ENCODE data around the gene ZNF780B. TPM values are rescaled to one million over a fixed set of nuclear protein-coding genes. Genes with fewer than 3 reads are reported as not detected.
"Not testable (repeated sequence)": the region's sequence is repeated elsewhere in the genome, so short reads cannot be mapped to it uniquely, and the experiment has no call there.

Gene ZNF780B
- total and polyA plus RNA-seq, 9 donors: 5.7 to 16.4 (median 10.7) TPM

DNA sequence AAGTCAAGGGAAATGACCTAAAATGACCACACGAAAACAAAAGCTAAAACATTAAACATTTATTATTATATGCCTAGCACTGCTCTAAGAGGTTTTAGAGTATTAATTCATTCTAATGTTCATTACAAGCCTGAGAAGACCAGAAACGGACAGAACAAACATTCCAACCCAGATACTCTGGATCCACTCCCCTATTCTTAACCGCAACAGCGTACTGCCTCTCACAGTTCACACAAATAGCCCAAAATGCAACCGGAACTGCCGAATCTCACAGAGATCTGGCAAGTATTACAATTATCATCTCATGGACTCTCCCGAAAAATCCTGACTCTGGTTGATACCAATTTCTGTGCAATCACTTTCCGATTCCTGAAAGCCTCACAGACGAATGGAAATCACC lies 1.4 kb downstream of the ZNF780B start:
- peaks cover 5% of the 10 kb centered on the region for H3K36me3 ChIP-seq (ENCODE audit: control insufficient read depth, insufficient read depth, low read length)
- peaks cover 17% of the 10 kb centered on the region for H3K9me3 ChIP-seq (replicated peaks; ENCODE audit: control insufficient read depth, low read depth, low read length)
- no peak for DNase-seq
- H3K4me3 ChIP-seq (ENCODE audit: low read length): no peak overlapping the region
- no peak overlapping the region for H3K27ac ChIP-seq (ENCODE audit: low read length)
- WGBS (ENCODE audit: insufficient coverage): 92% methylated on average over 6 of the region's 9 CpGs
- H3K4me1 ChIP-seq (ENCODE audit: control insufficient read depth, insufficient read depth, low read length): peaks cover 9% of the 10 kb centered on the region
- no peaks in the 10 kb centered on the region for H3K27me3 ChIP-seq (ENCODE audit: control insufficient read depth, insufficient read depth, low read length)

DNA sequence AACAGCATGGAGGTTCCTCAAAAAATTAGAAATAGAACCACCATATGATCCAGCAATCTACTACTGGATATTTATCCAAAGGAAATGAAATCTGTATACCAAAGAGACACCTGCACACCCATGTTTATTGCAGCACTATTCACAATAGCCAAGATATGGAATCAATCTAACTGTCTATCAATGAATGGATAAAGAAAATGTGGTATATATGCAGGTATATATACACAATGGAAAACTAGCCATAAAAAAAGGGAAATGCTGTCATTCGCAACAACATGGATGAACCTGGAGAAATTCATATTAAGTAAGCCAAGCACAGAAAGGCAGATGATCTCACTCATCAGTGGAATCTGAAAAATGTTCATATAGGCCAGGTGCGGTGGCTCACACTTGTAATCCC lies 2.5 kb downstream of the ZNF780B start:
- no peak overlapping the region for H3K4me3 ChIP-seq (ENCODE audit: low read length)
- peaks cover 15% of the 10 kb centered on the region for H3K36me3 ChIP-seq (ENCODE audit: control insufficient read depth, insufficient read depth, low read length)
- no peak for DNase-seq
- WGBS (ENCODE audit: insufficient coverage): 83% methylated on average over 1 of the region's 2 CpGs
- H3K27ac ChIP-seq (ENCODE audit: low read length): no peak overlapping the region
- peaks cover 19% of the 10 kb centered on the region for H3K9me3 ChIP-seq (replicated peaks; ENCODE audit: control insufficient read depth, low read depth, low read length)
- no peaks in the 10 kb centered on the region for H3K27me3 ChIP-seq (ENCODE audit: control insufficient read depth, insufficient read depth, low read length)
- H3K4me1 ChIP-seq (ENCODE audit: control insufficient read depth, insufficient read depth, low read length): peaks cover 9% of the 10 kb centered on the region

DNA sequence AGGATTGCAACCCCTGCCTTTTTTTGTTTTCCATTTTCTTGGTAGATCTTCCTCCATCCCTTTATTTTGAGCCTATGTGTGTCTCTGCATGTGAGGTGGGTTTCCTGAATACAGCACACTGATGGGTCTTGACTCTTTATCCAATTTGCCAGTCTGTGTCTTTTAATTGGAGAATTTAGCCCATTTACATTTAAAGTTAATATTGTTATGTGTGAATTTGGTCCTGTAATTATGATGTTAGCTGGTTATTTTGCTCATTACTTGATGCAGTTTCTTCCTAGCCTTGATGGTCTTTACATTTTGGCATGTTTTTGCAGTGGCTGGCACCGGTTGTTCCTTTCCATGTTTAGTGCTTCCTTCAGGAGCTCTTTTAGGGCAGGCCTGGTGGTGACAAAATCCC lies 14.3 kb downstream of the ZNF780B start:
- peaks cover 18% of the 10 kb centered on the region for H3K9me3 ChIP-seq (replicated peaks; ENCODE audit: control insufficient read depth, low read depth, low read length)

DNA sequence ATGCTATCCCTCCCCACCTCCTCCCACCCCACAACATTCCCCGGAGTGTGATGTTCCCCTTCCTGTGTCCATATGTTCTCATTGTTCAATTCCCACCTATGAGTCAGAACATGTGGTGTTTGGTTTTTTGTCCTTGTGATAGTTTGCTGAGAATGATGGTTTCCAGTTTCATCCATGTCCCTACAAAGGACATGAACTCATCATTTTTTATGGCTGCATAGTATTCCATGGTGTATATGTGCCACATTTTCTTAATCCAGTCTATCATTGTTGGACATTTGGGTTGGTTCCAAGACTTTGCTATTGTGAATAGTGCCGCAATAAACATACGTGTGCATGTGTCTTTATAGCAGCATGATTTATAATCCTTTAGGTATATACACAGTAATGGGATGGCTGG lies 18.0 kb downstream of the ZNF780B start:
- peaks cover 44% of the 10 kb centered on the region for H3K9me3 ChIP-seq (replicated peaks; ENCODE audit: control insufficient read depth, low read depth, low read length)
- not testable (repeated sequence) for H3K27ac ChIP-seq (ENCODE audit: low read length); H3K4me3 ChIP-seq (ENCODE audit: low read length); H3K36me3 ChIP-seq (ENCODE audit: control insufficient read depth, insufficient read depth, low read length); H3K27me3 ChIP-seq (ENCODE audit: control insufficient read depth, insufficient read depth, low read length); DNase-seq; H3K4me1 ChIP-seq (ENCODE audit: control insufficient read depth, insufficient read depth, low read length)
- no CpG with 5 or more reads among the region's 3 CpGs for WGBS (ENCODE audit: insufficient coverage)

More for the DNA sequence above, 14.3 kb downstream of the ZNF780B start:
- DNase-seq; H3K27ac ChIP-seq (ENCODE audit: low read length); H3K4me1 ChIP-seq (ENCODE audit: control insufficient read depth, insufficient read depth, low read length); H3K27me3 ChIP-seq (ENCODE audit: control insufficient read depth, insufficient read depth, low read length); H3K4me3 ChIP-seq (ENCODE audit: low read length): not testable (repeated sequence)
- no CpG with 5 or more reads among the region's 1 CpG for WGBS (ENCODE audit: insufficient coverage)
- peaks cover 17% of the 10 kb centered on the region for H3K36me3 ChIP-seq (ENCODE audit: control insufficient read depth, insufficient read depth, low read length)

GRCh38 chr19:40035996-40036395 lies 20.0 kb downstream of the ZNF780B start:
- WGBS (ENCODE audit: insufficient coverage): no CpG with 5 or more reads among the region's 4 CpGs
- Histone ChIP-seq H3K27me3 (ENCODE audit: control insufficient read depth, insufficient read depth, low read length) (no peaks in the 10 kb centered on the region), H3K9me3 (replicated peaks; ENCODE audit: control insufficient read depth, low read depth, low read length) (peaks cover 59% of the 10 kb centered on the region), H3K36me3 (ENCODE audit: control insufficient read depth, insufficient read depth, low read length) (no peaks in the 10 kb centered on the region), H3K4me1 (ENCODE audit: control insufficient read depth, insufficient read depth, low read length) (no peaks in the 10 kb centered on the region), H3K27ac (ENCODE audit: low read length) (no peak overlapping the region), H3K4me3 (ENCODE audit: low read length) (no peak overlapping the region)
- no peak for DNase-seq

GRCh38 chr19:40033989-40034560 lies 22.0 kb downstream of the ZNF780B start:
- Histone ChIP-seq H3K27me3 (ENCODE audit: control insufficient read depth, insufficient read depth, low read length) (no peaks in the 10 kb centered on the region), H3K36me3 (ENCODE audit: control insufficient read depth, insufficient read depth, low read length) (no peaks in the 10 kb centered on the region), H3K9me3 (replicated peaks; ENCODE audit: control insufficient read depth, low read depth, low read length) (peaks cover 70% of the 10 kb centered on the region), H3K4me3 (ENCODE audit: low read length) (no peak overlapping the region), H3K4me1 (ENCODE audit: control insufficient read depth, insufficient read depth, low read length) (no peaks in the 10 kb centered on the region), H3K27ac (ENCODE audit: low read length) (no peak overlapping the region)
- DNase-seq: no peak
- WGBS (ENCODE audit: insufficient coverage): no CpG with 5 or more reads among the region's 2 CpGs

GRCh38 chr19:40026597-40026970 lies 29.4 kb downstream of the ZNF780B start:
- H3K27me3 ChIP-seq (ENCODE audit: control insufficient read depth, insufficient read depth, low read length): no peaks in the 10 kb centered on the region
- no peak overlapping the region for H3K4me3 ChIP-seq (ENCODE audit: low read length)
- 93% methylated on average over 2 of the region's 5 CpGs for WGBS (ENCODE audit: insufficient coverage)
- no peak overlapping the region for H3K27ac ChIP-seq (ENCODE audit: low read length)
- no peaks in the 10 kb centered on the region for H3K36me3 ChIP-seq (ENCODE audit: control insufficient read depth, insufficient read depth, low read length)
- DNase-seq: no peak
- peaks cover 67% of the 10 kb centered on the region for H3K9me3 ChIP-seq (replicated peaks; ENCODE audit: control insufficient read depth, low read depth, low read length)
- H3K4me1 ChIP-seq (ENCODE audit: control insufficient read depth, insufficient read depth, low read length): no peaks in the 10 kb centered on the region

DNA sequence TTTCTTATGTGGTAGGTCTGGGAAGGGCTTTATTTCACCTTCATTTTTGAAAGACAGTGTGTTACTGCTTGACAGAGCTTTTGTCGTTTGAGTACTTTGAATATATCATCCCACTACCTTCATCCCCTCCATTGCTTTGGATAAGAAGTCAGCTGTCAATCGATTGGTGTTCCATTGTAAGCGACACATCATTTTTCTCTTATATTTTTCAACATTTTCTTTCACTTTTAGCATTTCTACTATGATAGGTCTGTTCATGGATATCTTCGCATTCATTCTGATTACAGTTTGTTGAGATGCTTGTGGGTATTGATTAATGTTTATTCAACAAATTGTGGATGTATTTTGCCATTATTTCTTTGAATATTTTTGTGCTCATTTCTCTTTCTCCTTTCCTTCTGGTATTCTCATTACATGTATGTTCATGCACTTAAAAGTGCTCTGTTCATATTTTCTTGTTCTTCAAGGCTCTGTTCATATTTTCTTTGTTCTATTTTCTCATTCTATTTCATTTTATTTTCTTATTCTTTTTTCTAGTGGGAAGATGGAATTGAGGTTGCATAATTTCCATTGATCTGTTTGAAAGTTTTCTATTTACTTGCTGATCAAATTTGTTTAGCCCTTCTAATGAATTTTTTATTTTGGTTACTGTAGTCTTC lies 30.0 kb downstream of the ZNF780B start:
- Histone ChIP-seq H3K27me3 (ENCODE audit: control insufficient read depth, insufficient read depth, low read length) (no peaks in the 10 kb centered on the region), H3K4me1 (ENCODE audit: control insufficient read depth, insufficient read depth, low read length) (no peaks in the 10 kb centered on the region), H3K36me3 (ENCODE audit: control insufficient read depth, insufficient read depth, low read length) (no peaks in the 10 kb centered on the region), H3K27ac (ENCODE audit: low read length) (no peak overlapping the region), H3K4me3 (ENCODE audit: low read length) (no peak overlapping the region), H3K9me3 (replicated peaks; ENCODE audit: control insufficient read depth, low read depth, low read length) (peaks cover 62% of the 10 kb centered on the region)
- WGBS (ENCODE audit: insufficient coverage): no CpG with 5 or more reads among the region's 4 CpGs
- DNase-seq: no peak

DNA sequence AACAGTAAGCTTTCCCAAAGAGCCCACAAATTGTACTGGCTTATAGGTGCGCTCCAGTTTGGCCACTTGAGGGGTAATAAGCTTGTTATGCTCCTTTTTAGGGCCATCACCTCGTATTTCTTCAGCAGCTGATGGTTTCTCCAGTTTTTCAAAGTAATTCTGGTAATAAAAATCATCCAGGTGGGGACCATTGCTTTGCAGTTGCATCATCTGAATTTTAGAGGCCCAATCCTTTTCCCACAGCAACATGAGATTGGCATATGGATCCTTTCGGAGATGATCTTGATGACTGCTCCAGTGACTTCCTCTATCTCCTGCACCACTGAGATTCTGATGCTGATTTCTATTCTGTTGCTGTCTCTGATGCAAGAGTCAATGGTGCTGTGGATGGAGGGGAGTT lies 32.1 kb downstream of the ZNF780B start:
- no peaks in the 10 kb centered on the region for H3K27me3 ChIP-seq (ENCODE audit: control insufficient read depth, insufficient read depth, low read length)
- H3K4me1 ChIP-seq (ENCODE audit: control insufficient read depth, insufficient read depth, low read length): no peaks in the 10 kb centered on the region
- DNase-seq: no peak
- H3K27ac ChIP-seq (ENCODE audit: low read length): no peak overlapping the region
- WGBS (ENCODE audit: insufficient coverage): 100% methylated on average over 1 of the region's 3 CpGs
- peaks cover 50% of the 10 kb centered on the region for H3K9me3 ChIP-seq (replicated peaks; ENCODE audit: control insufficient read depth, low read depth, low read length)
- H3K4me3 ChIP-seq (ENCODE audit: low read length): no peak overlapping the region
- H3K36me3 ChIP-seq (ENCODE audit: control insufficient read depth, insufficient read depth, low read length): no peaks in the 10 kb centered on the region

- no peak overlapping the region for H3K27ac ChIP-seq (ENCODE audit: low read length)
- H3K36me3 ChIP-seq (ENCODE audit: control insufficient read depth, insufficient read depth, low read length): peaks cover 10% of the 10 kb centered on the region
- no CpG with 5 or more reads among the region's 4 CpGs for WGBS (ENCODE audit: insufficient coverage)
- H3K4me1 ChIP-seq (ENCODE audit: control insufficient read depth, insufficient read depth, low read length): no peaks in the 10 kb centered on the region
- no peak for DNase-seq
- H3K9me3 ChIP-seq (replicated peaks; ENCODE audit: control insufficient read depth, low read depth, low read length): peaks cover 32% of the 10 kb centered on the region
- H3K27me3 ChIP-seq (ENCODE audit: control insufficient read depth, insufficient read depth, low read length): no peaks in the 10 kb centered on the region
- no peak overlapping the region for H3K4me3 ChIP-seq (ENCODE audit: low read length)
Measured at GRCh38 chr19:40013991-40014390, 42.0 kb downstream of the ZNF780B start.

- H3K9me3 ChIP-seq (replicated peaks; ENCODE audit: control insufficient read depth, low read depth, low read length): peaks cover 13% of the 10 kb centered on the region
Measured at GRCh38 chr19:40009674-40010073, 46.4 kb downstream of the ZNF780B start.

More at GRCh38 chr19:40009674-40010073, 46.4 kb downstream of the ZNF780B start:
- Histone ChIP-seq H3K27ac (ENCODE audit: low read length) (no peak overlapping the region), H3K36me3 (ENCODE audit: control insufficient read depth, insufficient read depth, low read length) (peaks cover 20% of the 10 kb centered on the region), H3K27me3 (ENCODE audit: control insufficient read depth, insufficient read depth, low read length) (no peaks in the 10 kb centered on the region), H3K4me1 (ENCODE audit: control insufficient read depth, insufficient read depth, low read length) (peaks cover 4% of the 10 kb centered on the region), H3K4me3 (ENCODE audit: low read length) (no peak overlapping the region)
- no peak for DNase-seq

All from muscle of leg (tissue), 11 donors.